Breast epithelium (tissue), 4 donors: Measurements from ENCODE around the gene MAP4K2. TPM values are rescaled to one million over a fixed set of nuclear protein-coding genes. Genes with fewer than 3 reads are reported as not detected.

Experiments used
- DNase-seq, 2 donors: peaks; one replicate each; pipeline ENCODE4 v3.0.0-alpha.2; 2019; ENCODE audit warnings: low spot score in 2 of 2
- H3K27ac ChIP-seq, 2 donors: fragments of 200-600 bp; sonication (generic) in 1 of 2; one replicate each; pipeline ENCODE4 v1.5.1; 2016 to 2019; ENCODE audit warnings: mild to moderate bottlenecking in 1 of 2
- H3K27me3 ChIP-seq, 2 donors: fragments of 200-600 bp; sonication (generic) in 1 of 2; one replicate each; pipeline versions ENCODE4 v1.5.1 to v1.6.0; 2017 to 2019; ENCODE audit warnings: control low read depth in 1 of 2, mild to moderate bottlenecking in 1 of 2
- H3K36me3 ChIP-seq: fragments of 200-600 bp; one replicate; pipeline ENCODE4 v1.5.1; 2019
- H3K4me1 ChIP-seq, 2 donors: fragments of 200-600 bp; sonication (generic); one replicate each; pipeline ENCODE4 v1.5.1; 2016 to 2019; ENCODE audit warnings: control low read depth in 1 of 2
- H3K4me3 ChIP-seq, 3 donors: fragments of 200-600 bp; sonication (generic); 1 replicate in 2 of 3; 2 replicates in 1 of 3; pipeline ENCODE4 v1.5.1; 2016 to 2019; ENCODE audit warnings: mild to moderate bottlenecking in 3 of 3, moderate library complexity in 2 of 3
- H3K9me3 ChIP-seq, 2 donors: fragments of 200-600 bp; sonication (generic) in 1 of 2; one replicate each; pipeline ENCODE4 v1.5.1; 2016 to 2019; ENCODE audit warnings: control low read depth in 1 of 2
- CTCF ChIP-seq, 3 donors: fragments of 450-650 bp; IDR thresholded peaks; one replicate each; pipeline ENCODE4 v1.5.1; 2016 to 2017; ENCODE audit warnings: antibody characterized with exemption in 3 of 3, mild to moderate bottlenecking in 3 of 3, moderate library complexity in 3 of 3
- POLR2A ChIP-seq: fragments of 450-650 bp; IDR thresholded peaks from one replicate; pipeline ENCODE4 v1.6.1; 2016; ENCODE audit warnings: antibody characterized with exemption, mild to moderate bottlenecking, moderate library complexity
- POLR2AphosphoS5 ChIP-seq, 3 donors: sonication (generic); formaldehyde crosslinking; IDR thresholded peaks; one replicate each; pipeline ENCODE4 v1.6.1; 2017; ENCODE audit warnings: antibody characterized with exemption in 3 of 3
- intact Hi-C: fragments of 100-400 bp; cut with DNase I; formaldehyde crosslinking; loops from one replicate; pipeline ENCODE4 v1.15.1; 2023; ENCODE audit warnings: low total_unique reads
- total RNA-seq, 3 donors: library from RNA; depleted of rRNA; stranded (reverse); fragments of >200 nt; gene quantifications; one replicate each; pipeline ENCODE4 v1.1.0, GENCODE V29; 2016

MAP4K2 gene
- total RNA-seq, 3 donors from 2014 or later, result 7.7 to 16.1 (median 14.0) TPM

- H3K27ac ChIP-seq, result no peak overlapping the region
- H3K9me3 ChIP-seq, result no peaks in the 10 kb centered on the region
- intact Hi-C loops, result no loop called here
- no peaks in the 10 kb centered on the region for H3K36me3 ChIP-seq
- no peaks in the 10 kb centered on the region for H3K27me3 ChIP-seq
- peak in 1 of 2 donors; percentile 43 for DNase-seq
- TF ChIP-seq POLR2AphosphoS5 (IDR thresholded peaks at IDR 0.05), result no peak
- TF ChIP-seq CTCF (IDR thresholded peaks at IDR 0.05), result no peak
- TF ChIP-seq POLR2A, result no peak
- no peak overlapping the region for H3K4me3 ChIP-seq
- peaks cover 0 to 4% of the 10 kb centered on the region in 2 donors for H3K4me1 ChIP-seq
Measured at GRCh38 chr11:64755681-64756361, 47.2 kb downstream of the MAP4K2 start.

GRCh38 chr11:64754919-64755662, 47.9 kb downstream of the MAP4K2 start:
- DNase-seq, result peak in 1 of 2 donors; percentile 49
- Histone ChIP-seq H3K27ac (no peak overlapping the region), H3K9me3 (no peaks in the 10 kb centered on the region), H3K27me3 (no peaks in the 10 kb centered on the region), H3K4me3 (no peak overlapping the region), H3K4me1 (peaks cover 0 to 2% of the 10 kb centered on the region in 2 donors), H3K36me3 (no peaks in the 10 kb centered on the region)
- intact Hi-C loops, result no loop called here
- TF ChIP-seq CTCF (IDR thresholded peaks at IDR 0.05), result no peak
- TF ChIP-seq POLR2AphosphoS5 (IDR thresholded peaks at IDR 0.05), result no peak
- TF ChIP-seq POLR2A, result no peak

GRCh38 chr11:64754124-64754918, 48.7 kb downstream of the MAP4K2 start:
- DNase-seq, result no peak
- Histone ChIP-seq H3K27me3 (no peaks in the 10 kb centered on the region), H3K27ac (no peak overlapping the region), H3K9me3 (no peaks in the 10 kb centered on the region), H3K36me3 (no peaks in the 10 kb centered on the region), H3K4me3 (no peak overlapping the region), H3K4me1 (no peaks in the 10 kb centered on the region)
- no peak for TF ChIP-seq POLR2AphosphoS5 (IDR thresholded peaks at IDR 0.05)
- TF ChIP-seq CTCF (IDR thresholded peaks at IDR 0.05), result no peak
- no peak for TF ChIP-seq POLR2A
- intact Hi-C loops, result no loop called here

GRCh38 chr11:64753380-64754123, 49.5 kb downstream of the MAP4K2 start:
- no peak overlapping the region for H3K4me3 ChIP-seq
- TF ChIP-seq POLR2A (no peak), CTCF (IDR thresholded peaks at IDR 0.05) (no peak), POLR2AphosphoS5 (IDR thresholded peaks at IDR 0.05) (no peak)
- no peaks in the 10 kb centered on the region for H3K9me3 ChIP-seq
- intact Hi-C loops, result no loop called here
- H3K4me1 ChIP-seq, result no peaks in the 10 kb centered on the region
- DNase-seq, result no peak
- no peaks in the 10 kb centered on the region for H3K36me3 ChIP-seq
- no peaks in the 10 kb centered on the region for H3K27me3 ChIP-seq
- H3K27ac ChIP-seq, result no peak overlapping the region
